ENCODE measurements around the gene MAP3K5.

The MAP3K5 gene

DNA sequence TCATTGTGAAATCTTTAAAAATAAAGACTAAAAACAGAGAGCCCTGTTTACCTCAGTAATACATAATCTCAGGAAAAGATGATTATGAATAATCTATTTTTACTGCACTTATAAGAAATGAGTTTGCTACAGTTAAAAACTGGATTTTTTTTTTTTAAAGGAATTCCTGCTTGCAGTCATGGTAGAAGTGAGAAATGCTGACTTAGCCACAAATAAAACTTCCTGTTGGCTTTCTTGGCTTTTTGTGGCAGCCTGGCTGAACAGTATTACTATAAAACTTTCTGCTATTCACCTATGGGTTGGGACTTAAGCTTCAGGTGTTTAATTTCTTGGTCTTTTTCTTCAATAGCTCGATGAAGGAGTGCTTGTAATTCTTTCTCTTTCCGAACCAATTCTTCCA is 230.1 kb downstream of the MAP3K5 start:
- no peak for DNase-seq

DNA sequence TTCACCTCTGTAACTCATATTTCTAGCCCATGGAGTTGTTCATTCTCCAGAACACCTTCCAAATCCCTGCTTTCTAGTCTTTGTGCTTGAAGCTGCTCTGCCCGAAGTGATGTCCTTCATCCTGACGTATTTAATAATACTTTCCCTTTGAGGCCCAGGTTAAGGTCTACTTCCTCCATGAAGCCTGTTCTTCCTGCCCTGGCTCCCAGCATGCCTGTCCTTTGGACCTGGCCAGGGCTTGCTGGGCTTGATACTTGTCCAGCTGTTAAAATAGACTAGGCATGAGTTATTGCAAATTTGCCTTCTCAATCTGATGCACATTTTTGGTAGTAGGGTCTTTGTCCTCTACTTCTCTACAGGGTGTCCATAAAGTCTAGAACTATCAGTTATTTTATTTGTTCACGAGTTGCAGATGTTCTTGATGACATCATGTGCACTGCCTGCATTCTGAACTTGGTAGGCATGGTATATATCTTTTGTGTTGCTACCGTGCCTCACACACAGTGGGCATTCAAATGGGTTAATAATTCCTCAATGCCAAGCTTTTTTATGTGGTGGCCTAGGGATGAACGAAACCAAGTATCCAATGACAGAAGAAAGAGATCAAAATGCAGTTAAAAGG is 239.0 kb downstream of the MAP3K5 start:
- DNase-seq: no peak

DNA sequence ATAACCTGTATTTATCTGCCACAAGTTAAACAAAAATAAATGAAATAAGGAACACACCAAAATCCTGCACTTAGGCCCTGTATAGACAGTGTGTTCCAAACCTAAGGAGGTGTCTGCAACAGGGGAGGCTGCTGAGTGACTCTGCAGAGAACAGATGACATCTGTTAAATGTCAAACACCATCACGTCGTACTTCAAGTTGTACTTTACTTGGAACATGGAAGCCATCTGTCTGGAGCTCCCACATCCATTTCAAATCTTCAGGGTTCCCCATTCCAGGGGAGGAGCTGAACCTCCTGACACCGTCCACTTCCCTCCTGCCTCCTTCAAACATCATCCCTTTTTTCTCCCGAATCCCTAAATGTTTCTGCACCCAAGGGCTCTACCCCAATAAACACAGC is 240.2 kb downstream of the MAP3K5 start:
- no peak for DNase-seq

DNA sequence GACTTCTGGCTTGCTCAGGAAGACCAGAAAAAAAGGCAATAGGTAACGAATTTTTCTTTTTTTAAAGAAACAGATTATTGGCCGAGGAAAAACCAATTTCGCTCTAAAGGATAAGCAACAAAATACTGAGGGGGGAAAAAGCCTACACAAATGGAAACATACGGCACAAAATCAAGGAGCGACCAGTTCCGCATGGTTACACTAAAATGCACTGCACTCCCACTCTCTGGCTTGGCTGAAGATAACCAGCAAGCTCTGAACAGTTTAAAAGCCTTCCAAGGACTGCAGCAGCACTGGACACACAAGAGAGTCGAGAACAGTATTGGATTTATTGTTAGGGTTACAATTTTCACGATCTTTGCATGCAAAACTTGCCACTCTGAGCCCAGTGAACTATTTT is 241.2 kb downstream of the MAP3K5 start:
- DNase-seq: no peak

DNA sequence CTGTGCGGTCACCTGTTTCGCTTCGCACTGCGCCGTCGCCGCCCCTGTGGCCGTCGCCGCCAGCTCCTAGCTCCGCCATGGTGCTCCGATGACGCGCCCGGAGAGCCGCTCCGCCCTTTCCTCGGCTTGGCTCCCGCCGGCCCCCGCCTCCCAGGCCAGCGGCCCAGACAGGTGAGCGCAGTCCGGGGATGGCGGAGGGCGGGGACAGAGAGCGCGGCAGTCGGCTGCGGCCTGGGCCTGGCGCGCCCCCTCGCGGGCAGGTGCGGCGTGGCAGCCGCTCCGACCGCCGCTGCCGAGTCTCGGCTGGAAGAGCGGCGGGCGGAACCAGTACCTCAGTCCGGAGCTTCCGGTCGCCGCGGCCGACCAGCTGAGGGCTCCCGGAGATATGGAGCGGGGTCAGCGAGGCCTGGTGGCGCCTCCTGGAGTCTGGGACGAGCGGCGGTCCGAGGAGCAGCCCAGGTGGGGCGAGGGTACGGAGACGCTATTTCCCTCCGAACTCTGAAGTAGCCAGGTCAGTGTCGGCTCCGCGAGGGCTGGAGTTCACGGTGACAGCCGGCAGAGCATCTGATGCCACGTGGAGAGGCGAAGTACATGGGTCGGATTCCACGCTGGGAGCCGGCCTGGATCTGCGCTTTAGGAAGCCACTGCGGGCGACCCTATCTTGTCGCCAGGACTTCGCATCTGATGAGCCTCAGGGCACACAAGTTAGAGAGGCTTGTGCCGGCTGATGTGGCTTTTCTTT is 241.8 kb downstream of the MAP3K5 start, which contains the start of gene MAP7:
TSS of gene MAP7 (minus strand) at position 93 of the 742 bp plus-strand sequence. CDS start at position 79, 14 bp downstream.
- DNase-seq: peak; percentile 29 to 79

DNA sequence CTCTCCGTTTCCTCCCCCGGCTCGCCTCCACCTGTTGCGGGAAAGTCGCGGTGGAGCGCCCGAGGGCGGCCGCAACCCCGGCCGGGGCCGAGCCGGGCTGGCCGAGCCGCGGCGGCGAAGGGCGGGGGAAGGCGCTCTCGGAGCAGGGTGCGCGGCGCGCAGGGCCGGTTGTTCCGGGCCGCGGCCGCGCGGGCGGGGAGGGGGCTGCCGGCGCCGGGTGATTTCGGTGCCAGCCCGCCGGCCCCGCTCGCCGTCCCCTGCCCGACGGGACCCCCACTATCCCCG is 242.3 kb downstream of the MAP3K5 start:
- peak in 1 of 2 experiments; percentile 45 for DNase-seq

DNA sequence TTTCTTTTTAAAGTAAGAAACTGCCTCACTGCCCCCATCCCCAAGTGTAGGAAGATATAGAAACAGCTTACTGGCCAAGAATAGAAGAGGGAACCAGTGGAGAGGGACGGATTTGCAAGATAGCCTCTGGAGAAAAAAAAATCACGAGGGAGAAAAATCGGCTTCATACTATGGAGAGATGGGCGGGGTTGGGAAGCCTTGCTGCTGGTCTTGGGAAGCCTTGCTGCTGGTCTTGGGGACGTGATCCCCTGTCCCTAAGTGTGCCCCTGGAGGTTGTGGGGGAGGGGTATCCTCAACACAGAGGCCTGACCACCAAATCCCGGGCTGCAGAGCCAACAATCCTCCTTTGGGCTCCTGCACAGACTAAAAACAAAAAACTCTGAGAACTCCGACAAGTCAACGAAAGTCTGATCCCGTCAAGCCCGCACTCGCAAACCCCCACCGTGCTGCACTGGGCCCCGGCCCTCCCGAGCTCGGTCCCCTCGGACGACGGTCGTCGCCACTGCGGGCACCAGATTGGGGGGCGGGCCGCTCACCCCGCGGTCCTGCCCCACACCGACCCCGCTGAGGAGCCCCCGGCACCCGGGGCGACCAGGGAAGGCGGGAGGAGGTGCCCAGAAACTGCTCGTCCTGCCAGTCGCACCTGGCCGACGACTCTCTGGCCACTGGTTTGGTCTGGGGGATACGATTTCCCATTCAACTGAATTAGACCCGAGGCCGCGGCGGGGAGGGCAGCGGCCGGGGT is 242.8 kb downstream of the MAP3K5 start:
- peak in 1 of 2 experiments; percentile 26 for DNase-seq

DNA sequence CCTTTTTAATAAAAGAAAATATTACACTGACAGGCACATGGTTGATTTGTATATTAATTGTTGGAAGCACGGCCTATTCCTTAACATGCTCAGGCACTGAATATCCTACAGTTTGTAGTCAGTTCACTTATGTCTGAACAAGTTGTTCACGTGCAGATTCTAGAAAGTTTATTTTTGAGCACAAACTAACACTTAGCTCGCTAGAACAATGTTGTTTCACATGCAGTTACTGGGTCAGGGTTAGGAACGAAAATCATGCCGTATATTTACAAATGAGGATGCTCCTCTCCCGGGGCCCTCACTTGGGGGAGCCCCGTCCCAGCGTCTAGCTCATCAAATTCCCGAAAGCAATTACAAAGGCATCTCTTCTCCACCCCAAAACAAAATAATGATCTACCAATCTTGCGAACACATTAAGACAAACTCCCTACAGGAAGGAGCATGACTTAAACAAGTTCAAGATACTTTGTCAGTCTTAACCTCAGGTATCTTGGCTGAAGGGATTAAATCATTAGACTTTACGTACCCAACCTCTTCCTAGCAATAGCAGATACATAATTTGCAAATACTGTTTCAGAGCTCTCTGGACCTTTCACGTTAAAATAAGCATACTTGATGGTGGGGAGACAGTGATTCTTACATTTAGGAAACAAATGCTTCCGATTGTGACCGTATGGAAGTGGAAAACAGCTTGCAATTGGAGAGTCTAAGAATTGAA is 243.5 kb downstream of the MAP3K5 start:
- DNase-seq: peak in 1 of 2 experiments; percentile 2

DNA sequence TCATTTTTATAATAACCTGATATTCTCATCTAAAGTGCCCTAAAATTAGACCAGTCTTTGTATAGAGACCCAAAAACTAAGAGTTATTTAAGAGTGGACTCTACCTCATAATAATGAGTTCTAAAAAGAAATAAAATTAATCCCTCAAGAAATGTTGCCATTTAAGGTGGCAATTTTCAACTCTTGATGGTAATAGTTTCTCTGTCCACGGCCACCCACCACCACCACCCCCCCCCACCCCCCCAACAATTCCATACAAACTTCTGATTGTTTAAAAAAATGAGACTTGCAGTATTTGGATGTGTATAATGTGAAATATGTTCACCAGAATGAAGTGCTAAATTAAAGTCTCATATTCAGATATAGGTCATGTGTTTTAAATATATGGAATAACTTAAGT is 244.4 kb downstream of the MAP3K5 start:
- no peak for DNase-seq

DNA sequence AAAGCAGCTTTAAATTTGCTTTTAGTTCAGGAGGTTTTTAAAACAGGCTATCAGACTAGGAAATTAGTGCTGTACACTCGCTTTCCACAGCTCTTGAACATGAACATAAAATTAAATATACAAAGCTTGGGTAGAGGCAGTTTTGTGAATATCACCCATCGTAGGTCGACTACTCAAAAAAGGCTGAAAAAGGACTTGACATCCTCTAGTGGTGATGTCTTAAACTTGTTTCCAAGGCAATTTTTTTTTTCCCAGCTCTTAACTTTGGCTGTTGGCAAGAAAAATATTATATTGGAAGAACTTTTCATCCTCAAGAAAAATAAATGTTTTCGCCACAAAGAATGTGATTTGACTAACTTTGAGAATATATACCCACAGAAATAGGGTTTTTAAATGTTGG is 244.9 kb downstream of the MAP3K5 start:
- peak; percentile 43 to 55 for DNase-seq

DNA sequence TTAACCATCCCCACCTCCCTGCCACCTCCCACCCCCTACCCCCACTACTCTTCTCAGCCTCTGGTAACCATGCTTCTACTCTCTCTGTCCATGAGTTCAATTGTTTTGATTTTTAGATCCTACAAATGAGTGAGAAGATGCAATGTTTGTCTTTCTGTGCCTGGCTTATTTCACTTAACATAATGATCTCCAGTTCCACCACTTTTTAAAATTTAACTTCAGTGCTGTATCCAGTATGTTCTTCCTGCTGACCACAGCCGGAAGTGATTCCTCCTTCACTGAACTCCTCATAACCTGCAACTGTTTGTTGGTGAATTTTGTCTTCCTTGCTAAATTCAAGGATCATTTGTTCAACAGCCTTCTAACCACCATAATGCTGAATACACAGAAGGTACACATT is 245.9 kb downstream of the MAP3K5 start:
- no peak for DNase-seq

DNA sequence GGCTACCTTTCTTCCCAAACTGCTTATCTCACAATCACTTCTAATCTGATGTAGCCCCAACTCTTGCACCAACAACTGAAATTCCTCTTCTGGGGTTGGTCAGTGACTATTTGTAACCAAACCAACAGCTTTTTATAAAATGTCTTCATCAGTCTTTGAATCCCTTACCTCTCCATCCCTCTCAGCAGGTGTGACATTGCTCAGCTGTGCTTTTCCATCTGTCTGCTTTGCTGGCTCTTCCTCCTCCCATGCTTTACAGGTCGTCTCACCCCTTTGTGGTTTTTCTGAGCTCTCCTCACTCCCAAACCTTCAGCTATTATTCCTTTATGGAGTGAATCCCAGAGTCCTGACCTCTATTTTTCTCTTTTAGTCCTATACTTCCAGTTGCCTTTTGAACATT is 248.0 kb downstream of the MAP3K5 start:
- DNase-seq: no peak

DNA sequence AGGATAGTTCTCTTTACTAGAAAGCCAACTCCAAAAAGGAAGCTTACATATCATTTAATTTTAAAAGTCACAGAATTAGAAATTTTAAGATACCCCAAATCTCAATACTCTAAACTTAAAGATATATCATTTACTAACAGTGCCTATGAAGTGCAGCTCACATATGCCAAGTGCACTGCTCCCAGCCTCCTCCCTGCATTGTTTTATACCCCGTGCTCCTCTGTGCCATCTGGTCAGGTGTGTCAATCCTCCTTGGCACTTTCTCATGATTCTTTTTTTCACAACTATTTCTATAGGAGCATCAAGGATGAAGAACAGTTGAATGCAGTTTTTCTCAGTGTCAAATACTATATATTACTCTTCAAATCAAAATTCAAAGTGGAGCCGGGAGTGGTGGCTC is 250.9 kb downstream of the MAP3K5 start:
- DNase-seq: no peak

DNA sequence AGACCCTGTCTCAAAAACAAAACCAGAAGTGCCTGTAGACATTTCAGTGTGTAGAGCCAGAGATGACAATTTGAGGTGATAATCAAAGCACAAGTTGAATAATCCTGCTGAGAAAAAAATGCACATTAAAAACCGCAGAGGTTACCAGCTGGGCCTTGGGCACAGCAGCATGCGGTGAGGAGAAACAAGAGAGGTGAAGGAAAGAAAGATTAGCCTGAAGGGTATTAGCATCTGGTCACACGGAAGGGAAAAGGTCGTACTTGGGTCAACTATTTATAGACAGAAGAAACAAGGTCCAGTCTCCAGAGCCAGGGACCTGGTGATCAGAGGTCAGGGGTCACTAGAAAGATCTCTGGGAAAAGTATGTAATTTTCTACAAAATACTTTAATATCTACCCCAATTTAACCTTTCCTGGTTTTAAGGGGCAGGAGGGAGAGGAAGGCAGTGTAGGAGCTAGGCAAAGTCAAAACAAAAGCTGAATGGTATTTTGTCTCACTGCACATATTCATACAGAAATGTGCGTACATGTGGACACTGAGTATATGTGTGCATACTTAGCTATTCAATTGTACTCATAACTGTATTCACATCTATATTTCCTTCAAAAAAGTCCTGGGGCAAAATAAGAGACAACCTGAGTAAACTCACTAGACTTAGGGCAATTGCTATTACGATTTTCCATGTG is 252.2 kb downstream of the MAP3K5 start:
- DNase-seq: no peak

DNA sequence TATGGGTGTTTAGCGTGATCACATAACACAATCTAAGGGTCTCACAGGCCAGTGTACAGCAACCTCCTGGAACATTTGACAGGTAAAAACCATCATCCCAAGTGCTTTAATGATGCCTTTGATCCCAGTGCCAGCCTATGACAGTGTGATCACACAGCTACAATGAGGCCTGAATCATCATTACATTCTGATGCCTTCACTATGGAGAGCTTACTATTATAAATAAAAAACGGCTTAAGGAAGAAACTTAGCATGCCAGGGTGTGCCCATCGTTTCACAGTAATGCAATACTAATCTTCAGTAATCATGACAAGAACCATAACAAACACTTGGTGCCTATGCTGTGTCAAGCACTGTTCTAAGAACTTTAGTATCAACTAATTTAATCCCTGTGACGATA is 253.4 kb downstream of the MAP3K5 start:
- DNase-seq: no peak

DNA sequence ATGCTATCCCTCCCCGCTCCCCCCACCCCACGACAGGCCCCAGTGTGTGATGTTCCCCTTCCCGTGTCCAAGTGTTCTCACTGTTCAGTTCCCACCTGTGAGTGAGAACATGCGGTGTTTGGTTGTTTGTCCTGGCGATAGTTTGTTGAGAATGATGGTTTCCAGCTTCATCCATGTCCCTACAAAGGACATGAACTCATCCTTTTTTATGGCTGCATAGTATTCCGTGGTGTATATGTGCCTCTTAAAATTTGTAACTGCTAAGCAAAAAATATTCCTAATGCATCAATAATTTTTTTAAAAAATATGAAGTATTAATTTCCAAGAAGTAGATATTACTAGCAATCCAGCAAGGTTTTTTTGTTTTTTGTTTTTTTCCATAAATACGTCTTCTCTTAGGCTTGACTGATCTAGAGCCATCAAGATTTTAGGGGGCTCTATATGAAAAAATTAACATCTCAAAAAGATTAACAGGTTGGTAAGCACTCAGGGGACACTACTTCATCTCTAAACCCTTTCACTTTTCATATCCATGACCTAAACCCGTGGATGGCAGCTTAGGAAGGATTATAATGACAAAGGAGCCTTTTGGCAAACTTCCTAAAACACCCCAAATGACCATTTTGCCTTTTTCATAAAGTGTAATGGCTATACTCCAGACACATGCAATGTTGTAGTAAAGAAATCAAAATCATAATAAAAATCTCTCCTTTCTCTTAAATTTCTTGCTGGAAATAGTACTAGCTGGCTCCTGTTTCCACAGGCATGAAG is 256.2 kb downstream of the MAP3K5 start:
- DNase-seq: no peak

DNA sequence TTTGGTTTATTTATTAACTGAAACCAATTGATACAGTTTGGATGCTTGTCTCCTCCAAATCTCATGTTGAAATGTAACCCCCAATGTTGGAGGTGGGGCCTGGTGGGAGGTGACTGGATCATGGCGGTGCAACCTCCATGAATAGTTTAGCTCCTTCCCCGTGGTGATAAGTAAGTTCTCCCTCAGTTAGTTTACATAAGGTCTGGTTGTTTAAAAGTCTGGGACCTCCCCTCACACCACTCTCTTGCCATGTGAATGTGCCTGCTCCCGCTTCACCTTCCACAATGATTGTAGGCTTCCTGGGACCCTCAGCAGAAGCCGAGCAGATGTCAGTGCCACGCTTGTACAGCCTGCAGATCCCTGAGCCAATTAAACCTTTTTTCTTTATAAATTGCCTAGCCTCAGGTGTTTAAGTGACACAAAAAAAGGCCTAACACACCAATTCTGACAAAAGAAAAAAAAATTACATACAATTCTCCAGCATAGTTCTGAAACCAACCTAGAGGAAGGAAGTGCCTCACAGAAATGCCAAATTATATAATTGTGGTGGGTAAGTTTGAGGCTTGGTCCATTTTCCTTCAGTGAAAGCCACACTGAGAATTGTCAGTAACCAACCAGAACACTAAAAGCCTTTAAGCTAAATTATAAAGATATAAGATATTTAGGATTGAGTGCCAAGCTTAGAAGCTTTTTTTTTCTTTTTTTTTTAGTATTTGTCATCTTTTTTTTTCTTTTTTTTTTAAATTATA is 257.1 kb downstream of the MAP3K5 start:
- DNase-seq: no peak

DNA sequence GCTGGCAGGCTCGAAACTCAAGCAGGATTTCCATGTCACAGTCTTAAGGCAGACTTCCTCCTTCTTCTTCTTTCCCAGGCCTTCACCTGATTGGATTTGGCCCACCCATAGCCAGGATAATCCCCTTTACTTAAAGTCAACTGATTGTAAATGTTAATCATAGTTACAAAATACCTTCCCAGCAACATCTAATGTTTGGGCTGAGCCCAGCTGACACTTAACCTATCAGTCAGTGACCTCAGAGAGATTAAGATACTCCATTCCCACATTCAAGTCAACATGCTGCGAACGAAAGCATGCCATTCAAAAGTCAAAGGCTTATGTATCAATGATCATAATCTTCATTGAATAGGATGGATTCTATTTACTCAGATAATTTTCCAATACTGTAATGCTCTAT is 258.0 kb downstream of the MAP3K5 start:
- no peak for DNase-seq

DNA sequence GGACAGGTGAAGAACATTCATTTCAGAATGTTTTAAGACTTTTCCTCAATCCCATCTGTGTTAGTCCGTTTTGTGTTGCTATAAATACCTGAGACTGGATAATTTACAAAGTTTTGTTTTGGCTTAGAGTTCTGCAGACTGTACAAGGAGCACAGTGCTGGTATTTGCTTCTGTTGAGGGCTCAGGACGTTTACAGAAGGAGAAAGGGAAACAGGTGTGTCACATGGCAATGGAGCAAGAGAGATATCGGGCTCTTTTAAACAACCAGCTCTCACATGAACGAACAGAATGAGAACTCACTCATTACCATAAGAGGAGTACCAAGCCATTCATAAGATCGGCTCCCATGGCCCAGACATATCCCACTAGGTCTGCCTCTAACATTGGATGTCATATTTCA is 258.8 kb downstream of the MAP3K5 start:
- DNase-seq: no peak

DNA sequence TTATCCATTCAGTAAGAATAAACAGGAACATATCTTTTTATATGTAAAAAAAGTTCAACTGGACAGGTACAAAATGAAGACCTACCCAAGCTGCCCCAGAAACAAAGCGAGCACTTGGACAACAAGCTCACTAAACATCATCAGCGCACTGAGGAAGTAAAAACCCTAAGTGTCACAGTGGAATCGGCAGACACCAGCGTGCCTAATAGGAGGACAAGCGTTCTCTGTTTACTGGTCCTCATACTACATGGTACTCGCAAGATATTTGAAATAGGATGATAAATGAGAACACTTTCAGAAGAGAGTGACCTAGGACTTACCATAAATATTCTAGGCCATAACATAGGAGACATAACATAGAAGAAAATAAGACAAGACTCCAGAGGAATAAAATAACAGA is 260.2 kb downstream of the MAP3K5 start:
- DNase-seq: no peak

DNA sequence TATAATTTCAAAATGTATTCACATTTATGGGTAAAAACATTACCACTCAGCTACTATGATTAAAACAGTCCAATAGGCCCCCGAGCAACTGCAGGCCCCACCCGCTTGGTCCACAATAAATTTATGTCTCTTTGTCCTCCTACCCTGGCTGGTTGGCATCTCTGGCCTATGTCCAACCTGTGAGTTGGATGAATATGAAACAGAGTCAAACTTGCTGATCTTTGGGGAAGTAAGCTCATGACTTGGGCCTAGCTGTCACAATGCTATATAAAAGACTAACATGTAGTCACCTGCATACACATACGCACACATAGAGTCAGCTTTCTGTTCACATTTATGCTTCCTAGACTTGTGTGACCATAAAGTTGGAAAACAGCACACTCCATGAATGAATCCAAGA is 262.6 kb downstream of the MAP3K5 start:
- no peak for DNase-seq

All from SHP77 (cell line).